HG02763 (cell line): ENCODE data around the gene PNMA1.

Experiments used
- ATAC-seq: cut with Tn5 transposase; IDR thresholded peaks from one replicate; pipeline ENCODE4 v1.9.1; 2021; ENCODE audit warnings: mild to moderate bottlenecking, moderate library complexity; ENCODE audit not compliant: unreplicated experiment

Gene PNMA1

GRCh38 chr14:73751157-73751691 is 37.0 kb upstream of the PNMA1 start:
- no peak for ATAC-seq

- no peak for ATAC-seq
Observed at GRCh38 chr14:73750531-73750901, 36.3 kb upstream of the PNMA1 start.

GRCh38 chr14:73749706-73750530 is 35.7 kb upstream of the PNMA1 start:
- ATAC-seq, result no peak

- no peak for ATAC-seq
Observed at GRCh38 chr14:73748858-73749357, 34.7 kb upstream of the PNMA1 start.

GRCh38 chr14:73747379-73748211 is 33.4 kb upstream of the PNMA1 start:
- no peak for ATAC-seq

- no peak for ATAC-seq
Observed at GRCh38 chr14:73746520-73747378, 32.6 kb upstream of the PNMA1 start.

GRCh38 chr14:73745571-73746519 is 31.7 kb upstream of the PNMA1 start:
- no peak for ATAC-seq

- ATAC-seq, result no peak
Observed at GRCh38 chr14:73744874-73745529, 30.8 kb upstream of the PNMA1 start.

GRCh38 chr14:73744175-73744867 is 30.1 kb upstream of the PNMA1 start:
- ATAC-seq, result no peak

- ATAC-seq, result peak; percentile 41
Observed at GRCh38 chr14:73743431-73743931, 29.3 kb upstream of the PNMA1 start.

GRCh38 chr14:73742520-73743238 is 28.5 kb upstream of the PNMA1 start:
- ATAC-seq, result no peak

- no peak for ATAC-seq
Observed at GRCh38 chr14:73741876-73742519, 27.8 kb upstream of the PNMA1 start.

GRCh38 chr14:73741386-73741875 is 27.2 kb upstream of the PNMA1 start:
- no peak for ATAC-seq

- no peak for ATAC-seq
Observed at GRCh38 chr14:73740618-73741326, 26.6 kb upstream of the PNMA1 start.

- no peak for ATAC-seq
Observed at GRCh38 chr14:73739899-73740617, 25.9 kb upstream of the PNMA1 start.
